Measurements from ENCODE around the gene NTN3. TPM values are rescaled to one million over a fixed set of nuclear protein-coding genes. Genes with fewer than 3 reads are reported as not detected.

The NTN3 gene
- total and polyA plus RNA-seq, 10 donors: 0.03 to 0.28 (median 0.13) TPM; not detected in 5

DNA sequence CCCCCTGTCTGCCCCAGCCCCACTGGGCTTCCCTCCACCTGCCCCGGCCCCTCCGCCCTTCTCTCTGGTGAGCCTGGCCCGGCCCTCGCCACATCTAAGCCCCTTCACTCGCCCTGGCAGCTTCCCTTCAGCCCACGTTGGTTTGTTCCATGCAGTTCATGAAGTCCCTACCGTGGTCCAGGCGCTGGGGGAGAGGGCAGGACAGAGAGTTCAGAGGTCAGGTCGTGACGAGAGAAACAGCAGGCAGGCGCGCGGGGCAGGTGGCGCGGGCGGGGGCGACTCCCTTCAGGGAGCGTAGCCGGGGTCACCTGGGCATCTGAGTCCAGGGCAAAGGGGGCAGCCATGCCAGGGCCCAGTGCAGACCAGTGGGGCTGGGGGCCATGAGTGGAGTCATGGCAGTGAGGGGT is 20.1 kb upstream of the NTN3 start:
- peaks cover 2 to 100% (median 39%) of the 10 kb centered on the region in 6 donors for H3K36me3 ChIP-seq
- intact Hi-C loops (cut with DNase I; ENCODE audit: low total_unique reads): no loop called here
- no peaks in the 10 kb centered on the region for H3K9me3 ChIP-seq
- no peaks in the 10 kb centered on the region for H3K4me1 ChIP-seq
- H3K4me3 ChIP-seq: no peak overlapping the region
- no peak for DNase-seq
- TF ChIP-seq POLR2AphosphoS5 (IDR thresholded peaks at IDR 0.05) (no peak), POLR2A (IDR thresholded peaks at IDR 0.05) (no peak)
- TF ChIP-seq, protein P1, sequence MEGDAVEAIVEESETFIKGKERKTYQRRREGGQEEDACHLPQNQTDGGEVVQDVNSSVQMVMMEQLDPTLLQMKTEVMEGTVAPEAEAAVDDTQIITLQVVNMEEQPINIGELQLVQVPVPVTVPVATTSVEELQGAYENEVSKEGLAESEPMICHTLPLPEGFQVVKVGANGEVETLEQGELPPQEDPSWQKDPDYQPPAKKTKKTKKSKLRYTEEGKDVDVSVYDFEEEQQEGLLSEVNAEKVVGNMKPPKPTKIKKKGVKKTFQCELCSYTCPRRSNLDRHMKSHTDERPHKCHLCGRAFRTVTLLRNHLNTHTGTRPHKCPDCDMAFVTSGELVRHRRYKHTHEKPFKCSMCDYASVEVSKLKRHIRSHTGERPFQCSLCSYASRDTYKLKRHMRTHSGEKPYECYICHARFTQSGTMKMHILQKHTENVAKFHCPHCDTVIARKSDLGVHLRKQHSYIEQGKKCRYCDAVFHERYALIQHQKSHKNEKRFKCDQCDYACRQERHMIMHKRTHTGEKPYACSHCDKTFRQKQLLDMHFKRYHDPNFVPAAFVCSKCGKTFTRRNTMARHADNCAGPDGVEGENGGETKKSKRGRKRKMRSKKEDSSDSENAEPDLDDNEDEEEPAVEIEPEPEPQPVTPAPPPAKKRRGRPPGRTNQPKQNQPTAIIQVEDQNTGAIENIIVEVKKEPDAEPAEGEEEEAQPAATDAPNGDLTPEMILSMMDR (IDR thresholded peaks at IDR 0.05 in 8 of 11, conservative IDR thresholded peaks at IDR 0.05 in 3 of 11): no peak
- H3K27ac ChIP-seq: no peak overlapping the region
- no peaks in the 10 kb centered on the region for H3K27me3 ChIP-seq (replicated peaks in 1 of 7)
- WGBS, 5 donors: 94 to 98% (median 95%) methylated on average over 19 of the region's 19 CpGs

DNA sequence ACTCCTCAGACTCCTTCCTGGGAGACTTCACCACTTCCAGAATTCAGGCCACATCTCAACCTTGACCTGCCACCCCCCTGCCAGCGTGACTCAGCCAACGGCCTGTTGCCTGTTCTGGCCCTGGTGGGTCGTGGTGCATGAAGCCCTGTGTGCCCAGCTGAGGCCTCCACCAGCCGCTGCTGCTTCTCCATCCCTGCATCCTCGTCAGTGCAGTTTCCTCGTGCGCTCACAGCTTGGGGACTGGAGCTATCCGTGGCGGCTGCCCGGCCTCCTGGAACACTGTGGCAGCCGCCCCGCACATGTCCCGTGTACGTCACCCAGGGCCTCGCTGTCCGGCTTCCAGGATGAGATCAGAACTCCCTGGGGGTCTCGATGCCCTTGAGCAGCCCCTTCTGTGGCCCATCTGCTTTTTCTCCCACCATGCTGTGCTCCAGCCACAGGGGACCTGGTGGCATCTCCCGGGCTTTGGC is 19.2 kb upstream of the NTN3 start:
- TF ChIP-seq, protein P1 (IDR thresholded peaks at IDR 0.05 in 8 of 11, conservative IDR thresholded peaks at IDR 0.05 in 3 of 11): no peak
- TF ChIP-seq POLR2AphosphoS5 (IDR thresholded peaks at IDR 0.05): no peak
- TF ChIP-seq POLR2A (IDR thresholded peaks at IDR 0.05): no peak
- DNase-seq: no peak
- 91 to 96% (median 95%) methylated on average over 18 of the region's 18 CpGs for WGBS, 5 donors
- Histone ChIP-seq H3K36me3 (peaks cover 0 to 100% (median 34%) of the 10 kb centered on the region in 6 donors), H3K27me3 (replicated peaks in 1 of 7) (no peaks in the 10 kb centered on the region), H3K4me3 (no peak overlapping the region), H3K9me3 (no peaks in the 10 kb centered on the region), H3K4me1 (no peaks in the 10 kb centered on the region), H3K27ac (no peak overlapping the region)
- intact Hi-C loops (cut with DNase I; ENCODE audit: low total_unique reads): no loop called here

DNA sequence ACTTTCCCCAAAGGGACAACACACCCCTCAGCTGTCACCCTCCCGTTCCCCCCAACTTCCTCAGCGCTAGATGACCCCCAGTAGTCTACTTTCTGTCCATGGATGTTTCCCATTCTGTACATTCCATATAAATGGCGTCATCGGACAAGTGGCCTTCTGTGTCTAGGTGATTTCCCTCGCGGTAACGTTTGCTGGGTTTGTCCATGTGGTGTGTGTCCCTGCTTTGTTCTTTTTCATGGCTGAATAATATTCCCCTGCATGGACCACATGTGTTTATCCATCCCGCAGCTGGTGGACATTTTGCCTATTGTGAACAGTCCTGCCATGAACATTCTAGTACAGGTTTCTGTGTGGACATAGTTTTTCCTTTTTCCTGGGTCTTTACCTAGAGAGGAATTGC is 18.4 kb upstream of the NTN3 start:
- no peak for DNase-seq
- no peak overlapping the region for H3K27ac ChIP-seq
- peaks cover 0 to 100% (median 32%) of the 10 kb centered on the region in 6 donors for H3K36me3 ChIP-seq
- WGBS, 5 donors: 97 to 100% (median 97%) methylated on average over 8 of the region's 8 CpGs
- intact Hi-C loops (cut with DNase I; ENCODE audit: low total_unique reads): no loop called here
- no peaks in the 10 kb centered on the region for H3K9me3 ChIP-seq
- H3K4me1 ChIP-seq: no peaks in the 10 kb centered on the region
- H3K4me3 ChIP-seq: no peak overlapping the region
- no peak for TF ChIP-seq POLR2A (IDR thresholded peaks at IDR 0.05)
- TF ChIP-seq, protein P1 (IDR thresholded peaks at IDR 0.05 in 8 of 11, conservative IDR thresholded peaks at IDR 0.05 in 3 of 11): no peak
- no peak for TF ChIP-seq POLR2AphosphoS5 (IDR thresholded peaks at IDR 0.05)
- H3K27me3 ChIP-seq (replicated peaks in 1 of 7): no peaks in the 10 kb centered on the region

DNA sequence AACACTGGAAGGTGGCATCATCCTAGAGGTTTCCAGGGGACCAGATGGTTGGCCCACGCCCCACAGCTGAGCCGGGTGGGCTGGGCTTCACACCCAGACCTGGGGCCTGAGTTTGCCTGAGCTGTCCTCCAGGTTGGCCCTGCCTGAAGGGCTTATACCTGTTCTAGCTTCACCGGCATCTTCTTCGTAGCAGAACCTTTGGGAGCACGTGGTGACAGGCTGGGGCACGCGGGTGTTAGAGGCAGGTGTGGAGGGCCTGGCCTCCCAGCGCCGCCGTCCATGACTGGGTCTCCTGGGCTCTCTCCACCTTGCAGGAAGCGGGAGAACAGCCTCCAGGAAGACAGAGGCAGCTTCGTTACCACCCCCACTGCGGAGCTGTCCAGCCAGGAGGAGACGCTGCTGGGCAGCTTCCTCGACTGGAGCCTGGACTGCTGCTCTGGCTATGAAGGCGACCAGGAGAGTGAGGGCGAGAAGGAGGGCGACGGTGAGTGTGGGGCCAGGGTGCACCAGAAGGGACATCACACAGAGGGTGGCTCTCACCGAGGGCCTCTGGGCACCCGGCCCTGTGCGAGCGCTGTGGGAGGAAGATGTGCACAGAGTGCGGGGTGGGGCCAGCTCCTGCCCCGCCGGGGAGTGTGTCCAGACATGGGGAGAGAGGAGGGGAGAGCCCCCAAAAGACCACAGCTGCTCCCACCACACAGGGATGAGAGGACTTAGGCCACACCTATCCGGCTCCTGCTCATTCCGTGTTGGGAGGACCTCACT is 15.8 kb upstream of the NTN3 start:
- no peaks in the 10 kb centered on the region for H3K9me3 ChIP-seq
- TF ChIP-seq POLR2A (IDR thresholded peaks at IDR 0.05) (no peak), POLR2AphosphoS5 (IDR thresholded peaks at IDR 0.05) (no peak)
- TF ChIP-seq, protein P1 (IDR thresholded peaks at IDR 0.05 in 8 of 11, conservative IDR thresholded peaks at IDR 0.05 in 3 of 11): no peak
- no peaks in the 10 kb centered on the region for H3K27me3 ChIP-seq (replicated peaks in 1 of 7)
- intact Hi-C loops (cut with DNase I; ENCODE audit: low total_unique reads): no loop called here
- no peak overlapping the region for H3K4me3 ChIP-seq
- no peak for DNase-seq
- H3K4me1 ChIP-seq: peaks cover 0 to 17% (median 14%) of the 10 kb centered on the region in 6 donors
- H3K36me3 ChIP-seq: peaks cover 0 to 76% (median 19%) of the 10 kb centered on the region in 6 donors
- WGBS, 5 donors: 92 to 98% (median 95%) methylated on average over 23 to 28 of the region's 28 CpGs
- no peak overlapping the region for H3K27ac ChIP-seq
